K562 (cell line): ENCODE measurements around the gene PNISR. TPM values are rescaled to one million over a fixed set of nuclear protein-coding genes. Genes with fewer than 3 reads are reported as not detected.

Experiments used
- ATAC-seq: fragments of 200-7000 bp; cut with Tn5 transposase; 3 replicates; pipeline ENCODE4 v1.9.1; 2020; ENCODE audit warnings: moderate library complexity
- BruUV-seq: library from RNA; stranded (reverse); fragments of 400-500 nt; replicated peaks from 2 replicates; lab custom pipeline; 2021; lab: Mats Ljungman, UMichigan
- CTCF ChIA-PET: fragments of 300-600 bp; formaldehyde crosslinking; extraction: SDS; loops from one replicate; lab custom pipeline; 2021; ENCODE audit warnings: low intra/inter-chr PET ratio; lab: Yijun Ruan, JAX
- POLR2A ChIA-PET: fragments of 300-600, 350-650 bp; sonication (Branson Sonifier 250); formaldehyde crosslinking; extraction: SDS; loops from one replicate; lab custom pipeline; 2021; ENCODE audit warnings: antibody characterized with exemption, inconsistent platforms; lab: Yijun Ruan, JAX
- DNase-seq, 4 experiments: peaks; one replicate each; pipeline versions ENCODE4 v3.0.0 to v3.0.0-alpha.2; 2011 to 2018; ENCODE audit warnings: low spot score in 3 of 4, mixed read lengths in 3 of 4; ENCODE audit errors: extremely low read depth in 1 of 4
- FAIRE-seq: peaks from 2 replicates; lab custom pipeline; 2011; peaks lifted over from hg19 to GRCh38; lab: Jason Lieb, UNC
- H2AFZ ChIP-seq: 2 replicates; pipeline ENCODE4 v1.6.0; 2011; ENCODE audit warnings: low read depth, low read length, control low read depth, inconsistent platforms
- H3K27ac ChIP-seq: fragments of 200-600 bp; 3 replicates; pipeline ENCODE4 v1.8.0; 2011; ENCODE audit warnings: low read depth, mild to moderate bottlenecking, control low read depth, inconsistent platforms, low read length, moderate library complexity, mixed read lengths; ENCODE audit errors: extremely low read depth
- H3K27me3 ChIP-seq, 2 experiments: fragments of 300-600 bp in 1 of 2; 2 replicates in 1 of 2; 3 replicates in 1 of 2; pipeline versions ENCODE4 v1.6.0 to v1.8.0; 2011; ENCODE audit warnings: inconsistent platforms in 2 of 2, low read length in 2 of 2, mild to moderate bottlenecking in 1 of 2, mixed read lengths in 1 of 2, moderate library complexity in 1 of 2; ENCODE audit not compliant: control insufficient read depth in 2 of 2, insufficient read depth in 2 of 2
- H3K36me3 ChIP-seq: fragments of 300-600 bp; 3 replicates; pipeline ENCODE4 v1.8.0; 2011; ENCODE audit warnings: mild to moderate bottlenecking, low read length, inconsistent platforms; ENCODE audit not compliant: control insufficient read depth, insufficient read depth
- H3K4me1 ChIP-seq, 2 experiments: fragments of 200-600 bp in 1 of 2; replicated peaks in 1 of 2; 2 replicates in 1 of 2; 3 replicates in 1 of 2; pipeline versions ENCODE4 v1.5.1 to v1.8.0; 2011; ENCODE audit warnings: inconsistent platforms in 2 of 2, low read length in 2 of 2, mild to moderate bottlenecking in 1 of 2, mixed read lengths in 1 of 2, moderate library complexity in 1 of 2; ENCODE audit not compliant: control insufficient read depth in 2 of 2, insufficient read depth in 2 of 2
- H3K4me2 ChIP-seq: 2 replicates; pipeline ENCODE4 v1.6.1; 2011; ENCODE audit warnings: low read length, control low read depth, inconsistent platforms, mixed read lengths; ENCODE audit not compliant: insufficient read depth
- H3K4me3 ChIP-seq: fragments of 200-600 bp; sonication (generic), shearing (Covaris generic); 2 replicates; pipeline ENCODE4 v1.5.1; 2016; ENCODE audit warnings: control low read depth, inconsistent platforms
- H3K79me2 ChIP-seq: fragments of 200-600 bp; 3 replicates; pipeline ENCODE4 v1.8.0; 2011; ENCODE audit warnings: low read length, inconsistent platforms; ENCODE audit not compliant: control insufficient read depth, insufficient read depth
- H3K9ac ChIP-seq, 2 experiments: 2 replicates each; pipeline versions ENCODE4 v1.6.0 to v1.6.1; 2011; ENCODE audit warnings: low read depth in 2 of 2, low read length in 2 of 2, control low read depth in 1 of 2, inconsistent platforms in 1 of 2, mild to moderate bottlenecking in 1 of 2, mixed read lengths in 1 of 2; ENCODE audit not compliant: insufficient read depth in 1 of 2
- H3K9me1 ChIP-seq: one replicate; pipeline ENCODE4 v1.6.0; 2011; ENCODE audit warnings: inconsistent platforms, mild to moderate bottlenecking, low read length, moderate library complexity; ENCODE audit not compliant: control insufficient read depth, insufficient read depth
- H3K9me3 ChIP-seq: replicated peaks from 2 replicates; pipeline ENCODE4 v1.5.1; 2011; ENCODE audit warnings: low read depth, low read length, inconsistent platforms; ENCODE audit not compliant: control insufficient read depth, insufficient read depth
- H4K20me1 ChIP-seq: replicated peaks from 2 replicates; pipeline ENCODE4 v1.6.1; 2011; ENCODE audit warnings: low read length, inconsistent platforms, mixed read lengths; ENCODE audit not compliant: control insufficient read depth, insufficient read depth
- CBX3 ChIP-seq, 2 experiments: IDR thresholded peaks; 1 replicate in 1 of 2; 2 replicates in 1 of 2; pipeline ENCODE4 v1.6.1; 2012; ENCODE audit warnings: inconsistent platforms in 2 of 2, low read length in 2 of 2, borderline replicate concordance in 1 of 2, control low read depth in 1 of 2
- DEAF1 ChIP-seq: fragments of 450-650 bp; formaldehyde crosslinking; IDR thresholded peaks from 2 replicates; pipeline ENCODE4 v1.4.0; 2020; ENCODE audit warnings: mild to moderate bottlenecking, moderate library complexity
- GABPA ChIP-seq: fragments of 200-800 bp; sonication (Bioruptor generic); conservative IDR thresholded peaks from 2 replicates; pipeline ENCODE4 v1.6.1; 2016; ENCODE audit warnings: low read depth, missing genetic modification characterization, missing compliant biosample characterization
- KAT8 ChIP-seq: fragments of 450-650 bp; IDR thresholded peaks from 2 replicates; pipeline ENCODE4 v1.6.1; 2016; ENCODE audit warnings: low read depth, mild to moderate bottlenecking
- ZC3H11A ChIP-seq: IDR thresholded peaks from 2 replicates; pipeline ENCODE4 v1.6.1; 2012; ENCODE audit warnings: low read depth, low read length, improper control_type of control experiment
- WGBS: fragments of 100-300 bp; shearing (Covaris generic); methylation state at CpG from one replicate; pipeline ENCODE4 v1.1.6; 2016; ENCODE audit warnings: low coverage, mixed read lengths; ENCODE audit not compliant: insufficient coverage; ENCODE audit errors: missing lambda C conversion rate; 5-methylcytosine and 5-hydroxymethylcytosine counted together
- in situ Hi-C: fragments of 300-500 bp; cut with MboI; formaldehyde crosslinking; loops from 4 replicates; pipeline ENCODE4 v1.15.0; 2018; ENCODE audit warnings: inconsistent platforms, mixed read lengths
- intact Hi-C: fragments of 100-400 bp; cut with micrococcal nuclease; formaldehyde crosslinking; loops from 2 replicates; pipeline ENCODE4 v1.14.2; 2022
- polyA plus RNA-seq, 8 experiments: library from polyadenylated mRNA; depleted of rRNA in 4 of 8; stranded (reverse) in 5 of 8; unstranded in 3 of 8; fragments of >200 nt; fragmentation: Nextera tagmentation in 2 of 8; fragmentation: Illumina TruSeq in 1 of 8; extraction: Ambion mirVana in 2 of 8; extraction: Trizol in 1 of 8; gene quantifications; 2 replicates each; pipeline versions ENCODE4 v1.2.1 to v1.2.3, GENCODE V29; 2011 to 2014; ENCODE audit warnings: inconsistent platforms in 1 of 8, missing spikeins in 1 of 8
- total RNA-seq, 7 experiments: library from RNA; depleted of rRNA in 6 of 7; stranded (reverse); fragments of >200 nt in 6 of 7; fragmentation: Illumina TruSeq in 2 of 7; extraction: Trizol in 2 of 7; gene quantifications; 2 replicates each; pipeline versions ENCODE4 v1.2.1 to v1.2.3, GENCODE V29; 2011 to 2021; ENCODE audit warnings: low replicate concordance in 1 of 7

PNISR gene
- total and polyA plus RNA-seq, 9 of the 15 experiments (the other 6 are each of a cell fraction or from before 2014, with no cell fraction given) = 97.4 to 206 (median 131) TPM

GRCh38 chr6:99348288-99349170 lies 76.6 kb downstream of the PNISR start:
- DNase-seq (no peak), FAIRE-seq (no peak)
- Histone ChIP-seq H3K4me1 (peaks cover 0 to 13% of the 10 kb centered on the region in 2 experiments; a peak in 2 of 5 replicates), H3K9me3 (no peaks in the 10 kb centered on the region), H3K27ac (no peak overlapping the region), H2AFZ (no peak overlapping the region), H3K79me2 (no peaks in the 10 kb centered on the region), H3K9ac (no peak overlapping the region), H3K36me3 (no peaks in the 10 kb centered on the region), H3K4me3 (no peak overlapping the region), H3K27me3 (peaks cover 18 to 43% of the 10 kb centered on the region in 2 experiments; a peak in 4 of 5 replicates)
- POLR2A ChIA-PET = interaction anchor here (1.5 kb wide), 1 partner anchor 18 kb away, joined by 5 read pairs; no protein-coding TSS in a partner anchor
- BruUV-seq = no TSS peak
- WGBS = 36% methylated on average over 20 of the region's 25 CpGs
- CTCF ChIA-PET = no interaction called here
- TF ChIP-seq GABPA (tag) = no peak
- TF ChIP-seq KAT8 = no peak
- TF ChIP-seq CBX3 (IDR thresholded peaks at IDR 0.05; ENCODE audit: borderline replicate concordance in 1 of 2, low read length in 2 of 2) = no peak
- TF ChIP-seq ZC3H11A = no peak
- no peak for TF ChIP-seq DEAF1 (CRISPR knock-in tag)
- TF ChIP-seq, all 486 proteins: peak for 0
- intact Hi-C loops (loop anchor here (5.0 kb wide), 1 partner anchor 79 kb away; the partner anchor contains the start of gene PNISR), in situ Hi-C loops (loop anchor here (25.0 kb wide), 1 partner anchor 389 kb away; no protein-coding TSS in a partner anchor)
- Histone ChIP-seq H3K4me2 (peak overlapping the region; percentile 36; the same call in 1 of the 2 replicates), H4K20me1 (no peaks in the 10 kb centered on the region; the same call in 1 of the 2 replicates), H3K9me1 (no peaks in the 10 kb centered on the region)
- no peak for ATAC-seq

Other genes with a start within 250 kb of the PNISR start
- gene FAXC, start 75.6 kb downstream of the PNISR start, total RNA-seq (2014; rRNA removed) = 0.04 TPM in 1 of 2 replicates, not detected in the other
- gene FAXC, start 75.6 kb downstream of the PNISR start, total RNA-seq (2014; rRNA removed; fragmentation: Illumina TruSeq; extraction: Trizol) = not detected in 2 replicates
- not detected in 2 replicates for gene FAXC, start 75.6 kb downstream of the PNISR start, total RNA-seq (2015; rRNA removed; fragmentation: Illumina TruSeq; extraction: Trizol)
- not detected in 2 replicates for gene FAXC, start 75.6 kb downstream of the PNISR start, total RNA-seq (2021)
- gene FAXC, start 75.6 kb downstream of the PNISR start, polyA plus RNA-seq (2011; rRNA removed) = 0.40 TPM in 1 of 2 replicates, not detected in the other
- gene FAXC, start 75.6 kb downstream of the PNISR start, polyA plus RNA-seq (2014; fragmentation: Illumina TruSeq; extraction: Trizol) = 0.06 and 0.22 TPM in 2 replicates
- under 1 TPM; 0.13 to 0.14 TPM for gene FAXC, start 75.6 kb downstream of the PNISR start, polyA plus RNA-seq (2014; fragmentation: Nextera tagmentation; extraction: Ambion mirVana)
- 0.19 TPM in 1 of 2 replicates, not detected in the other for gene FAXC, start 75.6 kb downstream of the PNISR start, polyA plus RNA-seq (2014; rRNA removed)
- 14.4 and 16.9 TPM in 2 replicates for gene COQ3, start 31.1 kb downstream of the PNISR start, total RNA-seq (2014; rRNA removed)
- 31.9 and 34.6 TPM in 2 replicates for gene COQ3, start 31.1 kb downstream of the PNISR start, total RNA-seq (2014; rRNA removed; fragmentation: Illumina TruSeq; extraction: Trizol)
- 25.2 and 28.2 TPM in 2 replicates for gene COQ3, start 31.1 kb downstream of the PNISR start, total RNA-seq (2015; rRNA removed; fragmentation: Illumina TruSeq; extraction: Trizol)
- gene COQ3, start 31.1 kb downstream of the PNISR start, total RNA-seq (2021) = 24.6 and 26.3 TPM in 2 replicates
- 29.0 and 43.9 TPM in 2 replicates for gene COQ3, start 31.1 kb downstream of the PNISR start, polyA plus RNA-seq (2011; rRNA removed)
- 31.8 and 33.9 TPM in 2 replicates for gene COQ3, start 31.1 kb downstream of the PNISR start, polyA plus RNA-seq (2014; fragmentation: Illumina TruSeq; extraction: Trizol)
- 100 to 1,000 TPM; 111 to 137 TPM for gene COQ3, start 31.1 kb downstream of the PNISR start, polyA plus RNA-seq (2014; fragmentation: Nextera tagmentation; extraction: Ambion mirVana)
- 38.3 and 40.8 TPM in 2 replicates for gene COQ3, start 31.1 kb downstream of the PNISR start, polyA plus RNA-seq (2014; rRNA removed)
- gene USP45, start 90.1 kb upstream of the PNISR start, total RNA-seq (2014; rRNA removed) = 11.6 and 15.3 TPM in 2 replicates
- 34.7 and 42.0 TPM in 2 replicates for gene USP45, start 90.1 kb upstream of the PNISR start, total RNA-seq (2014; rRNA removed; fragmentation: Illumina TruSeq; extraction: Trizol)
- gene USP45, start 90.1 kb upstream of the PNISR start, total RNA-seq (2015; rRNA removed; fragmentation: Illumina TruSeq; extraction: Trizol) = 25.7 and 29.8 TPM in 2 replicates
- 22.3 and 22.6 TPM in 2 replicates for gene USP45, start 90.1 kb upstream of the PNISR start, total RNA-seq (2021)
- gene USP45, start 90.1 kb upstream of the PNISR start, polyA plus RNA-seq (2011; rRNA removed) = 23.7 and 24.5 TPM in 2 replicates
- gene USP45, start 90.1 kb upstream of the PNISR start, polyA plus RNA-seq (2014; fragmentation: Illumina TruSeq; extraction: Trizol) = 25.1 and 31.9 TPM in 2 replicates
- gene USP45, start 90.1 kb upstream of the PNISR start, polyA plus RNA-seq (2014; fragmentation: Nextera tagmentation; extraction: Ambion mirVana) = 10 to 100 TPM; 60.7 TPM
- gene USP45, start 90.1 kb upstream of the PNISR start, polyA plus RNA-seq (2014; rRNA removed) = 22.0 and 25.9 TPM in 2 replicates
- gene CCNC, start 143.4 kb upstream of the PNISR start, total RNA-seq (2014; rRNA removed) = 64.0 and 68.7 TPM in 2 replicates
- 121 and 138 TPM in 2 replicates for gene CCNC, start 143.4 kb upstream of the PNISR start, total RNA-seq (2014; rRNA removed; fragmentation: Illumina TruSeq; extraction: Trizol)
- gene CCNC, start 143.4 kb upstream of the PNISR start, total RNA-seq (2015; rRNA removed; fragmentation: Illumina TruSeq; extraction: Trizol) = 93.0 and 99.6 TPM in 2 replicates
- gene CCNC, start 143.4 kb upstream of the PNISR start, total RNA-seq (2021) = 72.4 and 73.3 TPM in 2 replicates
- gene CCNC, start 143.4 kb upstream of the PNISR start, polyA plus RNA-seq (2011; rRNA removed) = 126 and 138 TPM in 2 replicates
- gene CCNC, start 143.4 kb upstream of the PNISR start, polyA plus RNA-seq (2014; fragmentation: Illumina TruSeq; extraction: Trizol) = 81.1 and 91.7 TPM in 2 replicates
- gene CCNC, start 143.4 kb upstream of the PNISR start, polyA plus RNA-seq (2014; fragmentation: Nextera tagmentation; extraction: Ambion mirVana) = 100 to 1,000 TPM; 133 to 177 TPM
- gene CCNC, start 143.4 kb upstream of the PNISR start, polyA plus RNA-seq (2014; rRNA removed) = 78.1 and 79.2 TPM in 2 replicates
- gene PRDM13, start 181.5 kb upstream of the PNISR start, total RNA-seq (2014; rRNA removed) = not detected in 2 replicates
- gene PRDM13, start 181.5 kb upstream of the PNISR start, total RNA-seq (2014; rRNA removed; fragmentation: Illumina TruSeq; extraction: Trizol) = not detected in 2 replicates
- gene PRDM13, start 181.5 kb upstream of the PNISR start, total RNA-seq (2015; rRNA removed; fragmentation: Illumina TruSeq; extraction: Trizol) = not detected in 2 replicates
- not detected in 2 replicates for gene PRDM13, start 181.5 kb upstream of the PNISR start, total RNA-seq (2021)
- not detected in 2 replicates for gene PRDM13, start 181.5 kb upstream of the PNISR start, polyA plus RNA-seq (2011; rRNA removed)
- gene PRDM13, start 181.5 kb upstream of the PNISR start, polyA plus RNA-seq (2014; fragmentation: Illumina TruSeq; extraction: Trizol) = not detected in 2 replicates
- gene PRDM13, start 181.5 kb upstream of the PNISR start, polyA plus RNA-seq (2014; fragmentation: Nextera tagmentation; extraction: Ambion mirVana) = not detected
- not detected in 2 replicates for gene PRDM13, start 181.5 kb upstream of the PNISR start, polyA plus RNA-seq (2014; rRNA removed)